Measurements from ENCODE around the gene LIMCH1.
"Not testable (repeated sequence)": the region's sequence is repeated elsewhere in the genome, so short reads cannot be mapped to it uniquely, and the experiment has no call there.

Gene LIMCH1

GRCh38 chr4:41538017-41538733 is at the start of gene LIMCH1:
Gene LIMCH1 (plus strand): TSS chr4:41538157. CDS start chr4:41605996, 67,839 bp downstream.
- no peak for DNase-seq (ENCODE audit: low read depth)

GRCh38 chr4:41491081-41491576 is 46.8 kb upstream of the LIMCH1 start:
- not testable (repeated sequence) for DNase-seq (ENCODE audit: low read depth)

GRCh38 chr4:41496977-41497376 is 41.0 kb upstream of the LIMCH1 start:
- DNase-seq (ENCODE audit: low read depth): no peak

- DNase-seq (ENCODE audit: low read depth): no peak
Observed at GRCh38 chr4:41498177-41498576, 39.8 kb upstream of the LIMCH1 start.

GRCh38 chr4:41504167-41504818 is 33.7 kb upstream of the LIMCH1 start:
- DNase-seq (ENCODE audit: low read depth): no peak

GRCh38 chr4:41505161-41505661 is 32.7 kb upstream of the LIMCH1 start:
- no peak for DNase-seq (ENCODE audit: low read depth)

GRCh38 chr4:41506130-41506529 is 31.8 kb upstream of the LIMCH1 start:
- no peak for DNase-seq (ENCODE audit: low read depth)

- no peak for DNase-seq (ENCODE audit: low read depth)
Observed at GRCh38 chr4:41507291-41507947, 30.5 kb upstream of the LIMCH1 start.

- no peak for DNase-seq (ENCODE audit: low read depth)
Observed at GRCh38 chr4:41509451-41509866, 28.5 kb upstream of the LIMCH1 start.

GRCh38 chr4:41510179-41510578 is 27.8 kb upstream of the LIMCH1 start:
- DNase-seq (ENCODE audit: low read depth): no peak

- no peak for DNase-seq (ENCODE audit: low read depth)
Observed at GRCh38 chr4:41512136-41512535, 25.8 kb upstream of the LIMCH1 start.

GRCh38 chr4:41512596-41512995 is 25.4 kb upstream of the LIMCH1 start:
- DNase-seq (ENCODE audit: low read depth): no peak

- no peak for DNase-seq (ENCODE audit: low read depth)
Observed at GRCh38 chr4:41514169-41514568, 23.8 kb upstream of the LIMCH1 start.

GRCh38 chr4:41514766-41515481 is 23.0 kb upstream of the LIMCH1 start:
- DNase-seq (ENCODE audit: low read depth): no peak

GRCh38 chr4:41517121-41517520 is 20.8 kb upstream of the LIMCH1 start:
- DNase-seq (ENCODE audit: low read depth): no peak

GRCh38 chr4:41517747-41518146 is 20.2 kb upstream of the LIMCH1 start:
- no peak for DNase-seq (ENCODE audit: low read depth)

GRCh38 chr4:41524425-41524824 is 13.5 kb upstream of the LIMCH1 start:
- no peak for DNase-seq (ENCODE audit: low read depth)

GRCh38 chr4:41525129-41525528 is 12.8 kb upstream of the LIMCH1 start:
- no peak for DNase-seq (ENCODE audit: low read depth)

GRCh38 chr4:41526628-41527027 is 11.3 kb upstream of the LIMCH1 start:
- DNase-seq (ENCODE audit: low read depth): no peak

- no peak for DNase-seq (ENCODE audit: low read depth)
Observed at GRCh38 chr4:41528512-41529205, 9.3 kb upstream of the LIMCH1 start.

GRCh38 chr4:41530741-41531140 is 7.2 kb upstream of the LIMCH1 start:
- no peak for DNase-seq (ENCODE audit: low read depth)

- DNase-seq (ENCODE audit: low read depth): no peak
Observed at GRCh38 chr4:41532336-41532735, 5.6 kb upstream of the LIMCH1 start.

Measured in stimulated activated CD8-positive, alpha-beta memory T cell treated with anti-CD3 and anti-CD28 coated beads, Interleukin-15, amount 100 ng/mL, for 24 hours (primary cell).